ENCODE measurements around the gene NPRL2.

The NPRL2 gene

GRCh38 chr3:50303013-50303815 is 47.4 kb downstream of the NPRL2 start, which contains the start of gene HYAL1:
HYAL1 (minus strand) TSS chr3:50303574; CDS start chr3:50302956, 618 bp downstream.
- DNase-seq = no peak

- no peak for DNase-seq
Measured at GRCh38 chr3:50302095-50303012, 48.2 kb downstream of the NPRL2 start.

- no peak for DNase-seq
Measured at GRCh38 chr3:50300681-50301254, 49.8 kb downstream of the NPRL2 start.

- no peak for DNase-seq
Measured at GRCh38 chr3:50299929-50300680, 50.5 kb downstream of the NPRL2 start.

GRCh38 chr3:50299638-50299928 is 51.0 kb downstream of the NPRL2 start:
- no peak for DNase-seq

GRCh38 chr3:50298836-50299637 is 51.5 kb downstream of the NPRL2 start, which contains the start of the genes HYAL3 and NAA80:
HYAL3 (minus strand) TSS chr3:50299405; CDS start chr3:50295602, 3,803 bp downstream.
NAA80 (minus strand) TSS chr3:50299405; CDS start chr3:50297463, 1,942 bp downstream.
- DNase-seq = peak; percentile 73

- DNase-seq = no peak
Measured at GRCh38 chr3:50297896-50298725, 52.5 kb downstream of the NPRL2 start.

- no peak for DNase-seq
Measured at GRCh38 chr3:50297384-50297775, 53.2 kb downstream of the NPRL2 start.

All from NCI-H2081 treated with DMSO at 0.1 percent for 48 hours (cell line).